Measurements from ENCODE around the gene MLLT10. TPM values are rescaled to one million over a fixed set of nuclear protein-coding genes. Genes with fewer than 3 reads are reported as not detected.

Gene MLLT10
- total and polyA plus RNA-seq, 2 donors (not counting 3 experiments of a cell fraction or from before 2014, with no cell fraction given), result 35.4 to 54.0 TPM

GRCh38 chr10:21503542-21503941 is 30.5 kb upstream of the MLLT10 start:
- Histone ChIP-seq H3K9me3 (replicated peaks; ENCODE audit: control insufficient read depth, insufficient read depth, low read length) (no peaks in the 10 kb centered on the region), H3K4me2 (ENCODE audit: insufficient read depth, low read length) (no peak overlapping the region), H3K36me3 (ENCODE audit: control insufficient read depth in 2 of 2, extremely low read depth in 1 of 2, insufficient read depth in 2 of 2, low read length in 2 of 2) (no peaks in the 10 kb centered on the region), H3K4me3 (replicated peaks in 1 of 3; ENCODE audit: insufficient read depth in 1 of 3, low read depth in 1 of 3, low read length in 3 of 3) (no peak overlapping the region), H3K9me1 (replicated peaks; ENCODE audit: control insufficient read depth, extremely low read depth, insufficient read depth, low read length) (no peaks in the 10 kb centered on the region), H3K27ac (ENCODE audit: insufficient read depth, low read depth, low read length) (no peak overlapping the region), H3K79me2 (ENCODE audit: control insufficient read depth, insufficient read depth, low read length) (no peaks in the 10 kb centered on the region), H3K27me3 (ENCODE audit: control insufficient read depth in 2 of 2, insufficient read depth in 2 of 2, low read length in 2 of 2) (peaks cover 23% of the 10 kb centered on the region in 2 experiments), H3K9ac (replicated peaks; ENCODE audit: extremely low read depth, insufficient read depth, low read length) (no peak overlapping the region), H4K20me1 (replicated peaks; ENCODE audit: control insufficient read depth, extremely low read depth, insufficient read depth, low read length) (no peaks in the 10 kb centered on the region), H2AFZ (ENCODE audit: low read depth, low read length) (no peak overlapping the region), H3K4me1 (ENCODE audit: control insufficient read depth, extremely low read depth, insufficient read depth, low read length) (no peaks in the 10 kb centered on the region)
- FAIRE-seq, result no peak
- TF ChIP-seq EZH2 (IDR thresholded peaks at IDR 0.05; ENCODE audit: borderline replicate concordance, low read depth, low read length, severe bottlenecking) (no peak), MAX (IDR thresholded peaks at IDR 0.05; ENCODE audit: insufficient read depth, insufficient read length) (no peak), POLR2AphosphoS5 (IDR thresholded peaks at IDR 0.05; ENCODE audit: insufficient read depth, low read depth, low read length) (no peak), FOS (IDR thresholded peaks at IDR 0.05; ENCODE audit: borderline replicate concordance, insufficient read depth, low read length) (no peak), CTCF (IDR thresholded peaks at IDR 0.05; ENCODE audit: extremely low read depth in 1 of 2, insufficient read depth in 1 of 2, low read depth in 1 of 2, low read length in 2 of 2) (no peak), JUN (IDR thresholded peaks at IDR 0.05; ENCODE audit: borderline replicate concordance, insufficient read depth, insufficient read length, low read depth) (no peak), POLR2A (IDR thresholded peaks at IDR 0.05; ENCODE audit: low read depth, low read length) (no peak), GATA2 (IDR thresholded peaks at IDR 0.05; ENCODE audit: insufficient read depth, insufficient read length, low read depth, low read length) (no peak), MYC (IDR thresholded peaks at IDR 0.05; ENCODE audit: low read depth, low read length) (no peak)
- POLR2A ChIA-PET, result no interaction called here
- intact Hi-C loops (cut with micrococcal nuclease) (no loop called here), dilution Hi-C loops (cut with MboI; ENCODE audit: extremely low pct_ligation_motif_present, low sequenced_read_pairs) (no loop called here)
- no peak for DNase-seq (ENCODE audit: low read depth, low spot score)
- CTCF ChIA-PET, result no interaction called here
- BruUV-seq (replicated peaks), result no TSS peak

Data from endothelial cell of umbilical vein (primary cell).